ENCODE measurements around the gene RASGRF2. TPM values are rescaled to one million over a fixed set of nuclear protein-coding genes. Genes with fewer than 3 reads are reported as not detected.
A peak's percentile ranks its signal among the peaks of the same experiment; 100 is the strongest.

RASGRF2 gene
- total and polyA plus RNA-seq, 2 of the 13 experiments (the other 11 are each of a cell fraction or from before 2014, with no cell fraction given): 23.6 to 29.0 TPM

DNA sequence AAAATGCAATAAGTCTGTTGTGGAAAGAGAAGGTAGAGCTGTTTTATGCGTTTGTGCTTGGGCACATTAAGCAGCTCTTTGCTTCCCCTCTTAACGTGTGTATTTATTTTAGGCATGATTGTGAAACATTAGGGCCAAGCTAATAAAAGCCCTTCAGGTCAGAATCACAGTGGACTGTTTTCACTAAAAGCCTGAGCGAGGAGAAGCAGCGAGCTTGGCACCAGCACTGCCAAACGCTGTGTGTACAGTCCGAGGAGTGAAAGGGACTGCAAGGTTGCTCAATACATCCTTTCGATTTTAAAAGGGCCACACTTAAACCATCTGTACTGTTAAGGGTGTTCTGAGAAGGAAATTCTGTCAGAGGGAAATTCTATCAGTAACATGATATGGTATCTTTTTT is 165.8 kb downstream of the RASGRF2 start:
- Histone ChIP-seq H3K4me1 (ENCODE audit: insufficient read depth, low read length) (no peaks in the 10 kb centered on the region), H3K27ac (ENCODE audit: extremely low read length, insufficient read depth, low read length) (no peak overlapping the region)

DNA sequence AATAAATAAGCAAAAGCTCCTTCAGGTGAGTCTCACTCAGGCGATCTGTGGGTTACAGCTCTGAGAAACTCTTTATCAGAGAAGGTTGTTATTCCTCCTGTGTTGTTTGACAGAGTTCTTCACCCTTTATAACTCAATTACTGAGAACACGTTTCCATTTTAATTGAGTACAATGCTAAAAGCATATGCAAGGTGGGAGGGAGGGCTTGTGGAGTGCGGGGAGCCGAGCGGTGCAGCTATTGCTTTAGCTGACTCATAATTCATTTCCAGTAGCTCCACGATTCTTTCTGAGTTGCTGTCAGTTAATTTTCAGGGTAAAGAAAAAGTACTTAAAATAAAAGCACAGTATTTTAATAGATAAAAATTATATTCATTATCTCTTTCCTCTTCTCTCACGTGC is 168.3 kb downstream of the RASGRF2 start:
- intact Hi-C loops (cut with micrococcal nuclease; ENCODE audit: unreplicated experiment): no loop called here
- Histone ChIP-seq H3K4me3 (replicated peaks in 1 of 3; ENCODE audit: insufficient read depth in 1 of 3, low read depth in 2 of 3, low read length in 3 of 3) (no peak overlapping the region), H3K27me3 (ENCODE audit: control insufficient read depth in 1 of 2, insufficient read depth in 2 of 2, low read length in 2 of 2) (no peaks in the 10 kb centered on the region), H3K9ac (ENCODE audit: insufficient read depth, low read depth, low read length) (no peak overlapping the region), H3K4me2 (ENCODE audit: low read depth, low read length) (no peak overlapping the region), H3K9me3 (ENCODE audit: low read length) (no peaks in the 10 kb centered on the region), H3K4me1 (ENCODE audit: insufficient read depth, low read length) (no peaks in the 10 kb centered on the region), H3K79me2 (ENCODE audit: insufficient read depth, low read length) (no peaks in the 10 kb centered on the region), H2AFZ (ENCODE audit: low read length) (no peak overlapping the region), H3K36me3 (replicated peaks in 1 of 2; ENCODE audit: control insufficient read depth in 1 of 2, insufficient read depth in 2 of 2, low read length in 2 of 2) (peaks cover 6 to 41% of the 10 kb centered on the region in 2 experiments), H3K27ac (ENCODE audit: extremely low read length, insufficient read depth, low read length) (no peak overlapping the region), H4K20me1 (ENCODE audit: insufficient read depth, low read length) (no peaks in the 10 kb centered on the region)
- TF ChIP-seq KLF11 (CRISPR knock-in tag; IDR thresholded peaks at IDR 0.05) (no peak), ZNF678 (CRISPR knock-in tag; IDR thresholded peaks at IDR 0.05) (no peak), HHEX (CRISPR knock-in tag; IDR thresholded peaks at IDR 0.05) (no peak), PHF20 (CRISPR knock-in tag; IDR thresholded peaks at IDR 0.05) (no peak)
- POLR2A ChIA-PET: no interaction called here
- WGBS (ENCODE audit: low lambda C conversion rate): 99% methylated on average over 7 of the region's 7 CpGs
- FAIRE-seq (no peak), DNase-seq (ENCODE audit: low spot score) (no peak), ATAC-seq (no peak)
- no TSS peak for BruUV-seq (replicated peaks)
- in situ Hi-C loops (cut with HindIII; ENCODE audit: extremely low pct_ligation_motif_present, low pct_unique_long_range_greater_than_20kb): no loop called here
- CTCF ChIA-PET (ENCODE audit: low intra/inter-chr PET ratio, low total read pairs): no interaction called here

More for the DNA sequence above, 165.8 kb downstream of the RASGRF2 start:
- no peaks in the 10 kb centered on the region for H3K79me2 ChIP-seq (ENCODE audit: insufficient read depth, low read length)
- no peak overlapping the region for H3K9ac ChIP-seq (ENCODE audit: insufficient read depth, low read depth, low read length)
- no peaks in the 10 kb centered on the region for H3K9me3 ChIP-seq (ENCODE audit: low read length)
- POLR2A ChIA-PET: no interaction called here
- H3K4me3 ChIP-seq (replicated peaks in 1 of 3; ENCODE audit: insufficient read depth in 1 of 3, low read depth in 2 of 3, low read length in 3 of 3): no peak overlapping the region
- no peak overlapping the region for H2AFZ ChIP-seq (ENCODE audit: low read length)
- no peak overlapping the region for H3K4me2 ChIP-seq (ENCODE audit: low read depth, low read length)
- WGBS (ENCODE audit: low lambda C conversion rate): 62% methylated on average over 7 of the region's 7 CpGs
- no peak for TF ChIP-seq ZBTB20 (CRISPR knock-in tag; IDR thresholded peaks at IDR 0.05; ENCODE audit: borderline replicate concordance, low read depth)
- TF ChIP-seq ZNF577 (CRISPR knock-in tag; IDR thresholded peaks at IDR 0.05; ENCODE audit: borderline replicate concordance, low read depth): no peak
- TF ChIP-seq CEBPB (IDR thresholded peaks at IDR 0.05; ENCODE audit: borderline replicate concordance, low read depth, low read length): peak; percentile 42; the same call in 1 of the 2 replicates
- TF ChIP-seq, protein P1, sequence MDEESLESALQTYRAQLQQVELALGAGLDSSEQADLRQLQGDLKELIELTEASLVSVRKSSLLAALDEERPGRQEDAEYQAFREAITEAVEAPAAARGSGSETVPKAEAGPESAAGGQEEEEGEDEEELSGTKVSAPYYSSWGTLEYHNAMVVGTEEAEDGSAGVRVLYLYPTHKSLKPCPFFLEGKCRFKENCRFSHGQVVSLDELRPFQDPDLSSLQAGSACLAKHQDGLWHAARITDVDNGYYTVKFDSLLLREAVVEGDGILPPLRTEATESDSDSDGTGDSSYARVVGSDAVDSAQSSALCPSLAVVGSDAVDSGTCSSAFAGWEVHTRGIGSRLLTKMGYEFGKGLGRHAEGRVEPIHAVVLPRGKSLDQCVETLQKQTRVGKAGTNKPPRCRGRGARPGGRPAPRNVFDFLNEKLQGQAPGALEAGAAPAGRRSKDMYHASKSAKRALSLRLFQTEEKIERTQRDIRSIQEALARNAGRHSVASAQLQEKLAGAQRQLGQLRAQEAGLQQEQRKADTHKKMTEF (CRISPR knock-in tag; IDR thresholded peaks at IDR 0.05): no peak
- TF ChIP-seq RBM22 (optimal IDR thresholded peaks at IDR 0.05; ENCODE audit: low read length): no peak
- peaks cover 10 to 48% of the 10 kb centered on the region in 2 experiments for H3K36me3 ChIP-seq (replicated peaks in 1 of 2; ENCODE audit: control insufficient read depth in 1 of 2, insufficient read depth in 2 of 2, low read length in 2 of 2)
- CTCF ChIA-PET (ENCODE audit: low intra/inter-chr PET ratio, low total read pairs): no interaction called here
- no peaks in the 10 kb centered on the region for H3K27me3 ChIP-seq (ENCODE audit: control insufficient read depth in 1 of 2, insufficient read depth in 2 of 2, low read length in 2 of 2)
- intact Hi-C loops (cut with micrococcal nuclease; ENCODE audit: unreplicated experiment): no loop called here
- FAIRE-seq (no peak), DNase-seq (ENCODE audit: low spot score) (peak; percentile 2), ATAC-seq (0 out of 3 replicates have a peak, but pooled peaks have one; percentile 35)
- in situ Hi-C loops (cut with HindIII; ENCODE audit: extremely low pct_ligation_motif_present, low pct_unique_long_range_greater_than_20kb): no loop called here
- no TSS peak for BruUV-seq (replicated peaks)
- no peaks in the 10 kb centered on the region for H4K20me1 ChIP-seq (ENCODE audit: insufficient read depth, low read length)

All from HepG2 (cell line).